SKM-1 (cell line): Measurements from ENCODE around the gene ZFYVE26.

Experiments
- DNase-seq: peaks from one replicate; lab custom pipeline; 2025; ENCODE audit not compliant: unreplicated experiment; lab: John Stamatoyannopoulos, UW

ZFYVE26 gene

GRCh38 chr14:67817750-67818438 is 1.5 kb upstream of the ZFYVE26 start:
- DNase-seq: no peak

- no peak for DNase-seq
Measured at GRCh38 chr14:67815573-67816225, 691 bp downstream of the ZFYVE26 start.

DNA sequence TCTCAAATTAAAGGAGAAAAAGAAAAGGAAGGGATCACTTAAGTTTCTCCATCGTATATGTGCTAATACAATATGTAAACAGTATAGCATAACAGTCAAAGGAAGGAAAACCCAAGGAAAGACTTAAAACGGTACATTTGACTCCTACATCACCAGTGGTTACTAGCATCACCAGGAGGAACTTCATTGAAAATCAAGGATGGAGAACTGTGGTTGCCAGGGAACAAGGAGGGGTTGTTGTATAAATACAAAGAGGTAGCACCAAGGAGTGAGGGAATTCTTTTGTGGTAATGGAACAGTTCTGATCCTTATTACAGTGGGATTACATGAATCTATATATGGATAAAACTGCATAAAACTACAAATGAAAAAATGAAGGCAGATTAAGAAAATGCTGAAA is 1.6 kb downstream of the ZFYVE26 start:
- DNase-seq: no peak

- no peak for DNase-seq
Measured at GRCh38 chr14:67806246-67806645, 10.1 kb downstream of the ZFYVE26 start.

- DNase-seq: no peak
Measured at GRCh38 chr14:67800743-67801142, 15.6 kb downstream of the ZFYVE26 start.

DNA sequence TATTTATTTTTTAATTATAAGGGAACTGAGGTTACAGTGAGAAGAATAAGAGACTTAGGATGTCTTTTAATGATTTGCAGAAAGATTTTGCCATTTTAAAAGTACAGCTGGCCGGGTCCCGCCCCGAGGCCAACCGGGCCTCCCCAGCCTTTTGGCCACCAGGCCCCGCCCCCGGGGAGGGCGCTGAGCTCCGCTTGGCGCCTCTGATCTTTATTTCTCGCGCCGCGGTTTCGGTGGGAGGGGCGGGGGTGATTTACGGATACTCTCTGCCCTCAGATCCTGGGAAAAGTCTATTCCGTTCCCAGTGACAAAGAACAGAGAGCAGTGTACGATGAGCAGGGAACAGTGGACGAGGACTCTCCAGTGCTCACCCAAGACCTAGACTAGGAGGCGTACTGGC is 17.7 kb downstream of the ZFYVE26 start:
- no peak for DNase-seq

DNA sequence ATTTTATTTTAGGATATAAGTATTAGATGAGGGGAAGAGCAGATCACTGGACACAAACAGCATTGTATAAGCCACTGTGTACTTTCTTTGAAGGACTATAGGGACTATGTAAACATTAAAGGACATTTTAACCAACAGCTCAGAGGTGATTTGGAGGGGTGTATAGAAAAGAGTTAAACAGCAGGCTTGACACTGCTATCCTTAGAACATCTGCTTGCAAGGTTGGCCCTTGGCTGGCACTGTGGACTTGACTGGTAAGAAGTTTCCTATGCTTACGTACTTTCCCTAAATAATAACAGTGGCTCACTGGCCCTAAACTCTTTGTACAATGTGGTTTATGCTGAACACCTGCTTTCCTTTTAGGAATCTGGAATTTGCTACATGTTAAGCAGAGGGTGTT is 28.7 kb downstream of the ZFYVE26 start:
- no peak for DNase-seq

- DNase-seq: no peak
Measured at GRCh38 chr14:67785270-67786109, 30.9 kb downstream of the ZFYVE26 start.

- no peak for DNase-seq
Measured at GRCh38 chr14:67784244-67784823, 32.1 kb downstream of the ZFYVE26 start.

- DNase-seq: no peak
Measured at GRCh38 chr14:67782090-67782489, 34.3 kb downstream of the ZFYVE26 start.

- no peak for DNase-seq
Measured at GRCh38 chr14:67778792-67779191, 37.6 kb downstream of the ZFYVE26 start.

GRCh38 chr14:67776653-67777322 is 39.6 kb downstream of the ZFYVE26 start:
- no peak for DNase-seq

- no peak for DNase-seq
Measured at GRCh38 chr14:67773844-67774377, 42.5 kb downstream of the ZFYVE26 start.

- no peak for DNase-seq
Measured at GRCh38 chr14:67768219-67768618, 48.2 kb downstream of the ZFYVE26 start.

DNA sequence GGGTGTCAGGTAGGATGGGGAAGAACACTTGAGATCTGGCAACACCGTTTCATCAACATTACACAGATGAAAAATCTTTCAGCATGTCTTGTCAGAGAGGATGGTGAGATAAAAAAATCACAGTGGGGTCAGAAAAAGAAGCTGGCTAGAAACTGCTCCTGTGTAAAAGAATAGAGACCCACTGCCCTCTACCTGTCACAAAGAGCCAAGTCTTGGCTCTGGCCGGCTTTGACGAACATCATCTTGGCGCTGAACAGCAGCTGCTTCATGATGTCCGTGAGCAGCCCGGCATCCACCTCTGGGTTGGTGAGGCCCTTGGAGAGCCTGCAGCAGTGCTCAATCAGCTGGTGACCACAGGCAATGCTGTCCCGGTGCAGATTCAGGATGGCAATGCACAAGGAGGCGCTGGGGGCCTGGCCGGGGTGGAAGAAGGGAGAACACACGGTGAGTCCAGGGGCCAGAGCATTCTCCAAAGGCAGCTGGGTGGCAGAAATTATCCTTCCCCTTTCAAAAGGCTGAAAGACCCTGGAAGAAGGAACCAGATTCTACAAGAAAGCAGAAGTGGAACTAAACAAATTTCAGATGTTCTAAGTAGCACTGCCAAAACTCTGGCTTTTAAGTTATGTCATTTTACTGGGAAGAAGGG is 50.2 kb downstream of the ZFYVE26 start:
- DNase-seq: peak; percentile 50

- DNase-seq: no peak
Measured at GRCh38 chr14:67765192-67765834, 51.1 kb downstream of the ZFYVE26 start.

DNA sequence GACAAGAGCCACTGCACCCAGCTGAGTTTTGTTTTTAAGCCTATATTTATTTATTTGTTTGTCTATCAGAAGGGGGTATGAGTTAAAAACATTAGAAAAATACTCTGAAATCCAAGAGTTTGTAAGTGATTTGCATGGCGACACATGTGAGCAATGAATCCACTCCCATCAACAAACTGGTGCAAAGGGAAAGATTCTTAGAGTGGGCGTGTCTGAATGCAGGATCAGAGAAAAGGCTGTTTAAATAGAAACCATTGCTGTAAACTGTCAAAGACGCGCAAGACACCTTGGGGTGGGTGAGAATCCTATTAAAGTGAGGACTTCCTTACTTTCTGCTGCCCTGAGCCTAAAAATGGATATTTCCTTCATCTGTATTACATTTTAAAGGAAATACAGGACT is 51.9 kb downstream of the ZFYVE26 start:
- DNase-seq: no peak

- DNase-seq: peak; percentile 3
Measured at GRCh38 chr14:67763158-67763822, 53.1 kb downstream of the ZFYVE26 start.

- no peak for DNase-seq
Measured at GRCh38 chr14:67762051-67762450, 54.3 kb downstream of the ZFYVE26 start.
